ENCODE data around the gene CDHR5.
"Not testable (repeated sequence)": the region's sequence is repeated elsewhere in the genome, so short reads cannot be mapped to it uniquely, and the experiment has no call there.

Gene CDHR5

GRCh38 chr11:581342-581741, 43.4 kb downstream of the CDHR5 start:
- no peak for DNase-seq

DNA sequence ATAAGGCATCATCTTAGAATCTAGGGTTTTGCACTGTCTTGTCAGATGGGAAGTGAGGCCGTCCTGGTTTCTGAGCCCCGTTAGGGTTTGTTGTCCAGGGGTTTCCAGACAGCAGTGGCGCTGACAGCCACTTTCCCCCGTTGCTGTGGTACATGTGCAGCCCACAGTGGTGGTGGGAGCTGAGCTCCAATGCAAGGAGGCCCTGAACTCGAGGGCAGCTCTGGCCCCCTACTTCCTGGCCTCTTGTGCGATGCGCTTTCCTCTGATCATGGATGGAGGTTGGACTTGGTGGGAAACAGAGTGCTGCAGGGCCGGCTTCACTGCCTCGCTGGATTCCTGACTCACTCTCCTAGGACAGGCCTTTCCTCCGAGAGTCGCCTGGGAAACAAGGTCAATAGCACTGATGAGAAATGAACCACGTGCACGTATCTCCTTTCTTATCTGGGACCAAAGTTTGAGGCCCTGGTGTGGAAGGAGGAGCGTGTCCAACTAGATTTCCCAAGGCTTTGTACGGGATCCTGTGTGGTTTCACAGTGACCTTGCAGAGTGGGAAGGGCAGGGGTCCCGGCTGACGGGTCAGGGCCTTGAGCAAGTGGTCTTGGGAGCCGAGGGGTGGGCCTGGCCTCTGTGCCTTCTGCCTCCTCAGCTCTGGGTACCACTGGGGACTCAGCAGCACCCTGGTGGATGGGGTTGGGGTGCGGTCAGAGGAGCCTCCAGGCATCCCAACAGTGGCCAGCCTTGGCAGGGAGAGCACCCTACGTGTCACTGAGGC, 44.7 kb downstream of the CDHR5 start:
- no peak for DNase-seq

DNA sequence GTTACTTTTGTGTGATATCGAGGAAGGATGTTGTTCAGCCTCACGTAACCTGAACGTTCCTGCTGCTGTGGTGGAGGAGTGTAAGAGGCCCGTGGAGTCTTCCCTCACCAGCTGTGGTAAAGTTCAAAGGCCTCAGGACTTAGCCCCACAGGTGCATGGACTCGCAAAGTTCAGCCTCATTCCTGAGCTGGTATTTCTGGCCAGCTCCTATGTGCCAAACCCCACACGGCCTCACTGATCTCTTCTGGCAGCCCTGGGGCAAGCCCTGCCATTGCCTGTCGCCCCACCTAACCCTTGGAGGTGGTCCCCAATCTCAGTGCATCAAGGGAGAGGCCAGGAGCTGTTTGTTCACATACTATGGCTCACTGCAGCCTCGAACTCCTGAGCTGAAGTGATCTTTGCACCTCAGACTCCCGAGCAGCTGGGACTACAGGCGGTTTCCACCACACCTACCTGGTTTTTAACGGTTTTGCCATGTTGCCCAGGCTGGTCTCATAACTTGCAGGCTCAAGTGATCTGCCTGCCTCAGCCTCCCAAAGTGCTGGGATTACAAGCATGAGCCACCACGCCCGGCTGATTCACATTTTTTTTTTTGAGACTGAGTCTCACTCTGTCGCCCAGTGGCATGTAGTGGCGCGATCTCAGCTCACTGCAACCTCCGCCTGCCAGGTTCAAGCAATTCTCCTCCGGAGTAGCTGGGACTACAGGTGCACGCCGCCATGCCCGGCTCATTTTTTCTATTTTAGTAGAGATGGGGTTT, 46.3 kb downstream of the CDHR5 start:
- DNase-seq, result no peak

DNA sequence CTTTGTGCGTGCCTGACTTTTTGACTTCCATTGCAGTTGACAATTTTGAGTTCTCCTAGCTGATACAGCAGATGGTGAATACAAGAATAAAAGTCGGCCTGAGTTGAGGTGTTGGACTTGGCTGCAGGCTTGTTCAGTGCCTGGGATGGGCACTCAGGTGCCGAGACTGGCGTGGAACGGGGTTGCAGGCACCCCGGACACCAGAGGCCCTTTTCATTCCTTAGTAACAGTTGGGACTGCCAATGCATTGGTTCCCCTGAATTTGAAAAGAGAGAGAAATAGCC, 47.2 kb downstream of the CDHR5 start:
- DNase-seq, result no peak

DNA sequence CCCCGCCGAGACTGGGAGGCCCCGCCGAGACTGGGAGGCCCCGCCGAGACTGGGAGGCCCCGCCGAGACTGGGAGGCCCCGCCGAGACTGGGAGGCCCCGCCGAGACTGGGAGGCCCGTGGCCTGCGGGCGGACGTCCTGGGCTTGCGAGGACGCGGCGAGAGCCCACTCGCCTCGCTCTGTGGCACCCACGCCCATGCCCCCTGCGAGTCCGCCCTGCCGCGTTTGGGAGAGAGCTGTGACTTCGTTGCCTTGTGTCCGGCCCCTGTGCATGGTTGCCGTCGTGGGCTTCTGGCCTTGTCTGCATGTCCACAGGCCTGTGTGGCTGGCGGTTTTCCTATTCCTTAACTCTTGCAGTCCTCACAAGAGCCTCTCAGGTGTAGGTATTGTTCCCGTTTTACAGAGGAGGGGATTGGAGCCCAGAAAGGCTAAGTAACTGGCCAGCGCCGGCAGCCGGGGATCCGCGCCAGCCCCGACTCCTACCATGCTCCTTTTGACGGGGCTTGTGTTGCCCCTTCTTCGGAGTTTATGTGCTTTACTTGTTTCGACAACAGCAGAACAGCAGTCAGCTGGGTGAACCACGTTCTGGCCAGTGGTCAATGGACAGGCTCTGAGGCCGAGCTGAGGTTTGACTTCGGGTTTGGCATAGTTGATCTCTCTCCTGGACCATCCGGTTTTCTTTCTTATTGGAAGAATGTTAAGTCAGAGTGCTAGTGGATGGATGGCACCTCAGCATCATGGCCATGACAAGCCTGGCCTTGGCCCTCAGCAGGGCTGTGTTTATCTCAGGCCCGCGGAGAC, 47.7 kb downstream of the CDHR5 start:
- no peak for DNase-seq

DNA sequence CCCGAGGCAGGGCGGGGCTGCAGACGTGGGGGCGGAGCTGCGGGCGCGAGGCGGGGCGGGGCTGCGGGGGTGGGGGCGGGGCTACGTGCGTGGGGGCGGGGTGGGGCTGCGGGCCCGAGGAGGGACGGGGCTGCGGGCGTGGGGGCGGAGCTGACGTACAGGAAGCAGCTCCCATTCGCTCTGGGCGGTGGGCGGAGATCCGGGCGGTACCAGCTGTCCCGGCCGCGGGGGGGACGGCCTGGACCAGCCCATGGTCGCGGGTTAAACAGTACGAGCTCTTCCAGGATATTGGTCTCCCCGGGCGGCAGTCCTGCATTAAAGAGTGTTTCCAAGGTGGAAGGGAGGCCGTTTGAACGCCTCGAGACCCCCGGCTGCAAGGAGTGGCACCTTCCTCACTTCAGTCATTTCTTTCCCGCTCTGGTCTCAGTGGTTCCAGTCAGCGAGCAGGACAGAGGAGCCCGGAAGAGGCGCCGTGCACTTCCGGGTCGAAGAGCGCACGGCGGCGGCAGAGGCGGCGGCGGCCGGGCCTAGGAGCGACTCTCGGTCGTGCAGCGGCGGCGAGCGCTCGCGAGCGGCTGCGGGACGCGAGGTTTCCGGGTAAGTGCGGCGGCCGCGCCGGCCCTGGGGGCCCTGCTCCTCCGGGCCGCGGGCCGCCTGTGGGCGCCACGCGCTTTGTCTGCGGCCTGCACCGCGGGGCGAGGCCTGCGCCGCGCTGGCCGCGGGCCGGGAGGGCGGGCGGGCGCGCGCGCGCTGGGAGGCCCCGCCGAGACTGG, 48.6 kb downstream of the CDHR5 start, which contains the start of gene PHRF1:
Gene PHRF1, plus strand, starts transcription at position 475 of the 773 bp plus-strand sequence. CDS start 5,043 bp downstream, outside the sequence.
- DNase-seq, result peak; percentile 89

DNA sequence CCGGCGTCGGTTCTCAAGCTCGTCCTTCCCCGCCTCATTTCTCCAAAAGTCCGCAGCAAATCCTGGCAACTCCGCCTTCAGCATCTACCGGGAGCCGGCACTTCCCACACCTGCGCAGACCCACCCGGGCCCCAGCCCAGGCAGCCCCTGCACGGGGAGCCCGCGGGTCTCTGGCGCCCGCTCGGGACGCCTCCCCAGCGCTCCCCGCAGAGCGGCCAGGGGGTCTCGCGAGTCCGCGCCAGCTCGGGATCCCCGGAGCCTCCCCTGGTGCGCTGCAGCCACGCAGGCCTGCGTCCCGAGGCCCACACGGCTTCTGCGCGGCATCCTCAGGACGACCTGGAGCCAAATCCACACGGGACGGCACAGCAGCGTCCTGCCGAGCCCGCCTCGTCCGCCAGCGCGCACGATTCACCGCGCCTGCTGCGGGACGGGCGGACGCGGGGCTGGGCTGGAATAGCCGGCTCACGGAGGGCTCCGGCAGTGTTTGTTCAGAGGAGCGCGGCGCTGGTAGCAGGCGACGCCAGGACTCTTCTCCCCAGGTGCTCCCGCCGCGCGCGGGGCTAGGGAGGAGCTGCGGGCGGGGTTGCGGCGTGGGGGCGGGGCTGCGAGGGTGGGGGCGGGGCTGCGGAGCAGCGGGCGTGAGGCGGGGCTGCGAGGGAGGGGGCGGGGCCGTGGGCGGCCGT, 49.3 kb downstream of the CDHR5 start:
- no peak for DNase-seq

GRCh38 chr11:574632-575312, 50.0 kb downstream of the CDHR5 start:
- no peak for DNase-seq

DNA sequence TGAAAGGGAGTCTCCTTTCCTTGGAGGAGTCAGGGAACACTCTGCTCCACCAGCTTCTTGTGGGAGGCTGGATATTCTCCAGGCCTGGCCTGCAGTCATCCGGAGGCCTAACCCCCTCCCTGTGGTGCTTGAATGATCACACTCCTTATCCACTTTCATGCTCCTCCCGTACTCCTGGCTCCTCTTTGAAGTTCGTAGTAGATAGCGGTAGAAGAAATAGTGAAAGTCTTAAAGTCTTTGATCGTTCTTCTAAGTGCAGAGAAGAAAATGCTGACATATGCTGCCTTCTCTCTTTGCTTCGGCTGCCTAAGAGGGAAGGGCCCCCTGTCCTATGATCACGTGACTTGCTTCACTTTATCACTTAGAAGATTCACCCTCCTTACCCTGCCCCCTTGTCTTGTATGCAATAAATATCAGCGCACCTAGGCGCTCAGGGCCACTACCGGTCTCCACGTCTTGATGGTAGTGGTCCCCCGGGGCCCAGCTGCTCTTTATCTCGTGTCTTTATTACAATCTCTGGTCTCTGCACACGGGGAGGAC, 50.7 kb downstream of the CDHR5 start:
- not testable (repeated sequence) for DNase-seq

- DNase-seq, result no peak
These were observed 51.5 kb downstream of the CDHR5 start for GRCh38 chr11:573146-573759.

- DNase-seq, result no peak
These were observed 53.0 kb downstream of the CDHR5 start for GRCh38 chr11:571802-572185.

- DNase-seq, result no peak
These were observed 55.4 kb downstream of the CDHR5 start for GRCh38 chr11:569158-569885.

DNA sequence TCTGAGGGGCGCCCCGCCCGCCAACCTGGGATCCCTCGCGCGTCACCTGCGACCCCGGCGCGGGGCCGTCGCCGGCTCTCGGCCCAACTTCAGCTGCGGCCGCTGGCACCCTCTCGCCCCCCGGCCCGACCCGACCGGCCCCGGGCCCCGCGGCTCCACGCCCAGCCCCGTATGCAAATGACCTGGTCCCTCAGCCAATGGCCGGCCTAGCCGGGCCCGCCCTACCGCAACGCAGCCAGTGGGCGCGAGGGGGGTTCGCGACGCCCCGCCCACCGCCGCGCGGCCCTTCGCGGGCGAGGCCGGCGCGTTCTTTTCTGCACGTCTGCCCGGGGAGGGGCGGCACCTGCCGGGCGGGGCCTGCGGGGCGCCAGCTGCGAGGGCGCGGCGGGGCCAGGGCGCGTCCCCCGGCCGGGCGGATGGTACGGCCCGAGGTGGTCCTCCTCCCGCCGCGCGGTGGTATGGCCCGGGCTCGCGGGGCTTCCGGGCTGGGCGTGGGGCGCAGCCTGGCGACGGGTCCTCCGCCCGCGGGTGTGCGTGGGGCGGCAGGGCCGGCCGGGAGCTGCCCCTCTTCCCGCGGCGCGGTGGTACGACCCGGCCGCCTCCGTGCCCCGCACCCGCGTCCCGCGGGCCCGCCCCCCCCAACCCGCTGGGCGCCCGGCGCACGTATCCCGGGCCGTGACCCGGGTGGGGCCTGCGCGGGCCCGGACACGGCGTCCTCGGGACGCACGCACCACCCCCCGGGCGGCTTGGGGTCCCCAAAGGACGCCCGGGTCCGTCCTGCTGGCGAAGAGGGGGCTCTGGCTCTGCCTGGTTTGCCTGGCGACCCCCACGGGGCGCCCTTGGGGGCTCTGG, 56.2 kb downstream of the CDHR5 start:
- peak; percentile 72 for DNase-seq

- no peak for DNase-seq
These were observed 57.0 kb downstream of the CDHR5 start for GRCh38 chr11:567629-568292.

DNA sequence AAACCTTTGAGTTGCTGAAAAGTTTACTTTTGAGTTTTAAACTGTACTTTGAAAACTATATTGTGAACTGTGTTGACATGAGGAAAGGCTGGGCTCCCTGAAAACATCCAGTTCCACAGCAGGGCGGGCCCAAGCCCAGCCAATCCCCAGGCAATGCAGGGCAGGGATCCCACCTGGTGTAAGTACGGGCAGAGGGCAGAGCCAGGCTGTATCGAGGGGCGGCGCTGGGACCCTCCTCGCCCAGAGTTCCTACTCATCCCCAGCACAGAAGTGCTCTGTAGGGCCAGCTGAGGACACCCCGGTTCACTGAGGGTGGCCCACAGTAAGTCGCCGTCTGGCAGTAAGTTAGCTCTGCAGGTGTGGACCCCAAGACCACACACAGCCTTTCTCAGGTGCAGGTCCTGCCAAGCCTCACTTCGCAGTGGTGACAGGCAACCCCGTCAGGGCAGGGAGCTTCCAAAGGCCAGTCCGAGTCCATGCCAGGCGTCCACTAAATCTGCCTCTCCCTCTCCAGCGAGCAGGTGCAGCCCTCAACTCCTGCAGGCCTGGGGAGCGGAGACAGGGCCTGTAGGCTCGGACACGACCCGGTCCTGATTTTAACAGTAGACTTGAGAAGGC, 57.6 kb downstream of the CDHR5 start:
- no peak for DNase-seq

All from NK-92 treated with Interleukin-12 subunit alpha and Interleukin-12 subunit beta, amount 100 ng/mL, for 24 hours (cell line).